GM18867 (cell line): ENCODE measurements around the gene MCRIP2.

Experiments
- ATAC-seq: cut with Tn5 transposase; IDR thresholded peaks from one replicate; pipeline ENCODE4 v1.9.1; 2021; ENCODE audit warnings: mild to moderate bottlenecking, moderate library complexity; ENCODE audit not compliant: unreplicated experiment

The MCRIP2 gene

DNA sequence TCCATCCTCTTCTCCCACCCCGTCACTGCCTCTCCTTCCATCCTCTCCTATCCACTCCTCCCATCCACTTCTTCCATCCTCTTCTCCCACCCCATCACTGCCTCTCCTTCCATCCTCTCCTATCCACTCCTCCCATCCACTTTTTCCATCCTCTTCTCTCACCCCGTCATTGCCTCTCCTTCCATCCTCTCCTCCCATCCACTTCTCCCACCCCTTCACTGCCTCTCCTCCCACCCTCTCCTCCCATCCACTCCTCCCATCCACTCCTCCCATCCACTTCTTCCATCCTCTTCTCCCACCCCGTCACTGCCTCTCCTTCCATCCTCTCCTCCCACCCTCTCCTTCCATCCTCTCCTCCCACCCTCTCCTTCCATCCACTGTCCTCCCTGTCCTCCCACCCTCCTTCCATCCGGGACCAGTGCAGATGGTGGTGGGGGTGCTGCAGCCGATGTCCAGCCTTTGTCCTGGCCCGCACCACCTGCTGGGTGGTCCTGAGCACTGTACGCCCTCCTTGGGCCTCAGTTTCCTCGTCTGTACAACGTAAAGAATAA lies 9.7 kb upstream of the MCRIP2 start:
- no peak for ATAC-seq

DNA sequence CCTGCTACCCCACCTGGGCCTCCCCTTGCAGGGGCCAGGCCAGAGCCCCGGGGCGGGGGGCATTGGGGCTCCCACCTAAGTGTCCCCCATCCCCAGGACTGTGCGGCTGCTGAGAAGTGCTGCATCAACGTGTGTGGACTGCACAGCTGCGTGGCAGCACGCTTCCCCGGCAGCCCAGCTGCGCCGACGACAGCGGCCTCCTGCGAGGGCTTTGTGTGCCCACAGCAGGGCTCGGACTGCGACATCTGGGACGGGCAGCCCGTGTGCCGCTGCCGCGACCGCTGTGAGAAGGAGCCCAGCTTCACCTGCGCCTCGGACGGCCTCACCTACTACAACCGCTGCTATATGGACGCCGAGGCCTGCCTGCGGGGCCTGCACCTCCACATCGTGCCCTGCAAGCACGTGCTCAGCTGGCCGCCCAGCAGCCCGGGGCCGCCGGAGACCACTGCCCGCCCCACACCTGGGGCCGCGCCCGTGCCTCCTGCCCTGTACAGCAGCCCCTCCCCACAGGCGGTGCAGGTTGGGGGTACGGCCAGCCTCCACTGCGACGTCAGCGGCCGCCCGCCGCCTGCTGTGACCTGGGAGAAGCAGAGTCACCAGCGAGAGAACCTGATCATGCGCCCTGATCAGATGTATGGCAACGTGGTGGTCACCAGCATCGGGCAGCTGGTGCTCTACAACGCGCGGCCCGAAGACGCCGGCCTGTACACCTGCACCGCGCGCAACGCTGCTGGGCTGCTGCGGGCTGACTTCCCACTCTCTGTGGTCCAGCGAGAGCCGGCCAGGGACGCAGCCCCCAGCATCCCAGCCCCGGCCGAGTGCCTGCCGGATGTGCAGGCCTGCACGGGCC lies 8.9 kb upstream of the MCRIP2 start:
- ATAC-seq = no peak

DNA sequence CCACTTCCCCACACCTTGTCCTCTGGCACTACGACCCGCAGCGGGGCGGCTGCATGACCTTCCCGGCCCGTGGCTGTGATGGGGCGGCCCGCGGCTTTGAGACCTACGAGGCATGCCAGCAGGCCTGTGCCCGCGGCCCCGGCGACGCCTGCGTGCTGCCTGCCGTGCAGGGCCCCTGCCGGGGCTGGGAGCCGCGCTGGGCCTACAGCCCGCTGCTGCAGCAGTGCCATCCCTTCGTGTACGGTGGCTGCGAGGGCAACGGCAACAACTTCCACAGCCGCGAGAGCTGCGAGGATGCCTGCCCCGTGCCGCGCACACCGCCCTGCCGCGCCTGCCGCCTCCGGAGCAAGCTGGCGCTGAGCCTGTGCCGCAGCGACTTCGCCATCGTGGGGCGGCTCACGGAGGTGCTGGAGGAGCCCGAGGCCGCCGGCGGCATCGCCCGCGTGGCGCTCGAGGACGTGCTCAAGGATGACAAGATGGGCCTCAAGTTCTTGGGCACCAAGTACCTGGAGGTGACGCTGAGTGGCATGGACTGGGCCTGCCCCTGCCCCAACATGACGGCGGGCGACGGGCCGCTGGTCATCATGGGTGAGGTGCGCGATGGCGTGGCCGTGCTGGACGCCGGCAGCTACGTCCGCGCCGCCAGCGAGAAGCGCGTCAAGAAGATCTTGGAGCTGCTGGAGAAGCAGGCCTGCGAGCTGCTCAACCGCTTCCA lies 8.1 kb upstream of the MCRIP2 start:
- no peak for ATAC-seq

DNA sequence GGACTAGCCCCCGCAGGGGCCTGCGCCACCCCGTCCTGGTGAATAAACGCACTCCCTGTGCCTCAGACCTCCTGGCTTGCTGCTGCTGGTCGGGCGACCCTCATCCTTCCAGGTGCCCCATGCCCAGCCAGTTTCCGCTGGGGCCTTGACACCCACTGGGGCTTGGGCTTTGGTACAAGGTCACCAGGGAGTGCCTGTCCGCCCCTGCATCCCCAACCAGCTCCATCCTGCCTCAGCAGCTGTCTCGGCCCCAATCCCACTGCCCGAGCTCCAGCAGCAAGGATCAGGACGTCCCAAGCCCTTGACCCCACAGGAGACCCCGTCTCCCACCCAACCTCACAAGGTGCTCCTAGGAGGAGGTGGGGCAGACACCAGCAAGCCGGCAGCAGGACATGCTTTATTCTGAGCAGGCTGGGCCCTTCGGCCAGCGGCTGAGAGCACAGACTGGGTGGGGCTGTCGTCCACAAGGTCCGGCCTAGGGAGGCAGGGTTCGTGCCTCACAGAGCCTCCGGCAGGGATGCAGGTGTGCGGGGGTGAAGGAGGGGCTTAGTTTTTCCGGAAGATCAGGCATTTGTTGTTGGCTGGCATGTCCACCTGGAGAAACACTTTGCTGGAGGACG lies 7.5 kb upstream of the MCRIP2 start:
- no peak for ATAC-seq

DNA sequence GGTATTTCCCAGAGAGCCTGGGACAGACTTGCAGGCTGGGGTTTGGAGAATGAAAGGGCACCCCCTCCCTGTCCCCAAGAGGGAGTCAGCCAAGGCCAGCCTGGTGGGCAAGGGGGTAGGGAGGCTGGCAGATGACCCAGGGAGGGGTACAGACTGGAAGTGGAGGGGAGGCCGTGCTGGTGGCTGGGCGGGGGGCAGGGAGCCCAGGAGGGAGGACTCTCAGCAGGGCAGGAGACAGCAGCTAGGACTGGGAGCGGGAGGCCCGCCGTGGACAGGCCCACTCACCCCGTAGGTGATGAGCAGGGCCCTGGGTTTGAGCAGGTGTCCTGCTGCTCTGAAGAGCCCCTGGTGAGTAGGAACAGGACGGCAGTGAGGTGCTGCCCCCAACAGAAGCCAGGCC lies 6.6 kb upstream of the MCRIP2 start:
- no peak for ATAC-seq

DNA sequence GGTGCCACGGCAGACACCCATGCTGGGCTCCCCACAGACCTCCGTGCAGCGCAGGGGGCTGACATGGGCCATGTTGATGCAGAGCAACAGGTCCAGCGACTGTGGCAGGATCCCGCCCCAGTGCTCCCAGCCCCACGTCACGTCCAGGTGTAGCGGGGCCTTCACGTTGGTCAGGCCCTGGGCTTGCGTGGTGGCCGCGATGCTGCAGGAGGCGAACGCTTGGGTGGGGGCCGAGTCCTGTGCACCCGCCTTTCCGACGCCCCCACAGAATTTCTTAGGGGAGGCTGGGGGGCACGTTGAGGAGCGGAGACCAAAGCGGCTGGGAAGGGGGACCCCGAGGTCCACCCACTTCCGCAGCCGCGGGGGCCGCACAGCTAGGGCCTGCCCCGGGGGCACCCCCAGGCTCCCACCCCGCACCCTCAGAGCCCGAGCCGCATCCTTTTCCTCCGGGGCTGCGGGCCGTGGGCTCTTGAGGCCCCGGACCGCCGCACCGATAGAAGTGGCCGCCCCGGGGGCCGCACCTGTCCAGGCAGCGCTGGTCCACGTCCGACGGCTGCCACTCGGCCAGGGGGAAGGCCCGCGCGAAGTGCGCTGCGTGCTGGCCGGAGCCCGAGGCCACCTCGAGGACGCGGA lies 5.9 kb upstream of the MCRIP2 start:
- ATAC-seq = peak; percentile 12

DNA sequence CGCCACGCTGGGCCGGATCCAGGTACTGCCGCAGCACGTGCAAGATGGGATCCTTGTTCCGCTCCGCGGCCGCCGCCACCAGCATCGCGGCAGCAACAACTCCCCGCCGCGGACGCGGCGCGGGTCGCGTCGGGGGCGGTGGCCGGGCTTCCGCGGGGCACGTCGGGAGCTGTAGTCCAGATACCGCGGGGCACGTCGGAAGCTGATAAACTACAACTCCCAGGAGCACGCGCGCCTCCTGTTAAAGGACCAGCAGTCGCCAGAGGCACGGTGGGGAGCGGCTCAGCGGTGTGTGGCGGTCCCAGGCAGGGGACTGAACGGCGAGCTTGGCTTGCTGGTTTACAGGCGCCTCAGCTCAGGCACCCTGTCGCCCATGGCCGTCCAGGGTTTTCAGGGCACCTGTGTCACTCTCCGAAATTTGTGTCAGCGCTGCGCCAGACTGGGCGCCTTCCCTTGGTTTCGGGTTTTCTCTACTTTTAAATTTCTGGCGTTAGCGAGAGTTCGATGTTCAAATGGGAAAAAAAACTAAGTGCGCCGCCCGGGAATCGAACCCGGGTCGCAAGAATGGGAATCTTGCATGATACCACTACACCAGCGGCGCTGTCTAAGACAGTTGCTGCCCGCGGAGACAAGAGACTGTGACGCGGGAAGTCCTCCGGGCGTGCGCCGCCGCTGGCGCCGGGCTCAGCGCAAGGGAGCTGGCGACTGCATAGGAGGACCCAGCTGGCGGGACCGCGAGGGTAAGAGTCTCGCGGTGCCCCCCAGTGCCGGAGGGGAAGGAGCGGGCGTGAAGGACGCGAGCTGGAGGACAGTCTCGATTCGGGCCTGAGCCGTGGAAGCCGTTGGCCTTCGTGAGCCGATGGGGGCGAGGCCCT lies 5.2 kb upstream of the MCRIP2 start, which contains the start of gene METTL26:
Gene METTL26 (minus strand): TSS at position 100 of the 875 bp plus-strand sequence. CDS start 15 bp downstream, at position 85.
- peak; percentile 72 for ATAC-seq

- no peak for ATAC-seq
These were observed 4.3 kb upstream of the MCRIP2 start for GRCh38 chr16:637081-638018.

DNA sequence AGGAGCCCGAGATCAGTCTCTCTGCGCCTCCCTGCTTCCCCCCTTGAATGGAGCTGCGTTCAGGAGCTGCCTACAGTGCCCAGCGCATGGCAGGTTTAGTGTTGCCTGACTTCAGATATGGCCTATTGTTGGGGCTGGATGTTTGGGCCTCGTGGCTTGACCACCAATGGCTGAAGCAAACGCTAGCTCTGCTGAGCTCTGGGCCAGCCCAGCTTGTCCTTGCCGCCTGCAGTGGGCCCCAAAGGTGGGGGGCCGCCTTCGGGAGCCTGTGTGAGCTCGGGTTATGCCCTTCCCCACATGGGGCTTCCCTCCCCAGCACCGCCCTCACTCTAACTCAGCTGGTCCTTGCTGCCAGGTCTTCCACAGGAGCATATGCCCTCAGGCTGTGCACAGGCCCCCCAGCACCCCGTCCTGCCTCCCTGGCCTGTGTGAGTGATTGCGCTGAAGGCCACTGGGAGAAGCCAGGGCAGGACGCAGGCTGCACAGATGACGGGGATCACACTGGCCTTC lies 3.5 kb upstream of the MCRIP2 start:
- ATAC-seq = no peak

DNA sequence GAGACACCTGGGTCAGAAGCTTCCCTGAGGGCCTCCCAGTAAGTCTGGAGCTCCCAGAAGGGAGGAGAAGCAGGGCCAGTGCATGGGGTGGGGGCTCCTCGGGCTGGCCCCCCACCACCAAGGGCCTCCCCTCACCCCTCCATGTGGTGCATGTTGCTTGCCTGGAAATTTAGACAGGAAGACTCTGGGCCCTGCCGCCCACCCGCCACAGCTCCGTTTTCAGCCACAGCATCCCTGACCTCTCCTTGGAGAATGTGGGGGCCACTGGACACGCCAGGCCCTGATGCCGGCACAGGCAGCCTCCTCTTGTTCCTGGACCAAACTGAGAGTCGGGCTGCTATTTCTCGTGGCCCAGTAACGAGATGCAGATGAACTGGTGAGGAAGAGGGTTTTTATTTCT lies 2.8 kb upstream of the MCRIP2 start:
- ATAC-seq = no peak

- ATAC-seq = no peak
These were observed 1.0 kb upstream of the MCRIP2 start for GRCh38 chr16:640614-641013.

- ATAC-seq = peak; percentile 45
These were observed 791 bp downstream of the MCRIP2 start for GRCh38 chr16:642189-643049.

- no peak for ATAC-seq
These were observed 1.4 kb downstream of the MCRIP2 start for GRCh38 chr16:643050-643368.

GRCh38 chr16:644556-644955 lies 2.9 kb downstream of the MCRIP2 start:
- no peak for ATAC-seq

DNA sequence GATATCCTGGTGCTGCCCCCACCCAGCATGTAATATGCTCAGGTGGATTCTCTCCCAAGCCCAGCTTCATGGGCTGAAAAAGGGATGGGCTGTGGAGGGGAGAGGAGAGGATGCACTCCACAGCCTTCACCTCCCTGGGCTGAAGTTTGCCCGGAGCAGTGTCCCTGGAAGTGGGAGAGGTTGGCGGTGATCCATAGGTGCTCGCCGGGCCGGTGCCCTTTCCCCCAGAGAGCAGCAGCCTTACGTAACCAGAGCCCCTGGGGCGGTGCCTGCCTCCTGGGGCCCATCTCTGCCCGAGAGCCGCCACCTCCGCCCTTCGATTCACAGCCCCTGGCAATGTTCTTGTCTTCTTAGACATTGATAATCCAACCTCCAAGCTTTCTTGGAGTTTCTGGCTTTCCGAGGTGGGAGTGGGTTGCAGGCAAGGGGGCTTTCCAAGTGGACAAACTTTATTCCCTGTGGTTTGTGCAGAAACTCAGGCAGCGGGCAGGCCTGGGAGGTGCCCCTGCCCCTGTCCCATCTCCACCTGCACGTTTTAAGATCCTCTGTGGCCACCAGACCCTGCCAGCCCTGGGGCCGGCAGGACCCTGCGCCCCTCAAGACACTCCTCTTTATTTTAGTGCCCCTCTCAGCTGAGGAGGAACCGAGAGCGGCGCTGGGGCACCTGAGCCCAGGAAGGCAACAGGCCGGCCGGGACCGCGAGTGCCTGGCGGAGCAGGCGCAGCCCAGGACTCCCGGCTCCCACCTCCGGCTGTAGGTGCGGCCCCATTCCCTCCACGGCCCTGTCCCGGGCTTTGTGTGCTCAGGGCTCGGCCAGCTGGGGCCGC lies 4.4 kb downstream of the MCRIP2 start:
- no peak for ATAC-seq

DNA sequence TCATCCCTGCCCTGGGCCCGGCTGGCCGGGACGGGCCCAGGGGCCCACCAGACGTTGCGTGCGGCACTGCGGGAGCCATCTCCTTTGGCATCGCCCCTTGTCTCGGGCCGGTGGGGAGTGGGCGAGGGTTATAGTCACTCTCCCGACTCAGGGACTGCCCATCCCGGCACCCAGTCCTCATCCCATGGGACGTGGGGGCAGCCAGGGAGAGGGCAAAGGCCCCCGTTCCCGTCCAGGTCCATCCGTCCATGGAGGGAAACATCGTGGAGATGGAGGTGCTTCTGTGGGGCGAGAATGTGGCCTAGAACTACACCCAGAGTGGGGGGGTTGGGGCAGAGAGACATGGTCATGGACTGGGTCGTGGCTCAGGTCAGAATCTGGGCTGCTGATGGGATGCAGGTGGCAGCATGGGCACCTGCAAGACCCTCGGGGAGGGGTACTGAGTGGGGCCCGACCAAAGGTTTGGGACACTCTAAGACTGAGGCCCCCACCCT lies 5.1 kb downstream of the MCRIP2 start:
- ATAC-seq = no peak
